NCI-H128 (cell line): Measurements from ENCODE around the gene AUNIP.
A peak's percentile ranks its signal among the peaks of the same experiment; 100 is the strongest.

Experiments
- DNase-seq: peaks from one replicate; lab custom pipeline; 2025; ENCODE audit not compliant: unreplicated experiment; lab: John Stamatoyannopoulos, UW

Gene AUNIP

DNA sequence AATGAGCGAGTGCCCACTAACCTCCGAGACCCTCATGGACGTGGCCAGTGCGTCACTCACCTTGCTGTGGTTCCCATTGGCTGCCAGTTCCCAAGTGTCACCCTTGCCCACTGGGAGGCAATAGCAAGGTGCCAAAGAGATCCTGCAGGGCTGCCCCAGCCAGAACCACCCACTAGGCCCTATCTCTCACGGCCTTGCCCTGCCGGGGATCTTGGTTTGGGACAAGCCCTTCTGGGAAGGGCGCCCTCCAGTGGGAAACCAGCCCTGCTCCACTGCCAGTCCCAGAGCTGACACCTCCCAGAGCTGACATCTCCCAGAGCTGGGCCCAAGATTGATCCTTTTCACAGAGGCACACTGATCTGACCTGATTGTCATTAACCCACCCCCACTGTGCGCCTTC is 61.3 kb downstream of the AUNIP start:
- no peak for DNase-seq

DNA sequence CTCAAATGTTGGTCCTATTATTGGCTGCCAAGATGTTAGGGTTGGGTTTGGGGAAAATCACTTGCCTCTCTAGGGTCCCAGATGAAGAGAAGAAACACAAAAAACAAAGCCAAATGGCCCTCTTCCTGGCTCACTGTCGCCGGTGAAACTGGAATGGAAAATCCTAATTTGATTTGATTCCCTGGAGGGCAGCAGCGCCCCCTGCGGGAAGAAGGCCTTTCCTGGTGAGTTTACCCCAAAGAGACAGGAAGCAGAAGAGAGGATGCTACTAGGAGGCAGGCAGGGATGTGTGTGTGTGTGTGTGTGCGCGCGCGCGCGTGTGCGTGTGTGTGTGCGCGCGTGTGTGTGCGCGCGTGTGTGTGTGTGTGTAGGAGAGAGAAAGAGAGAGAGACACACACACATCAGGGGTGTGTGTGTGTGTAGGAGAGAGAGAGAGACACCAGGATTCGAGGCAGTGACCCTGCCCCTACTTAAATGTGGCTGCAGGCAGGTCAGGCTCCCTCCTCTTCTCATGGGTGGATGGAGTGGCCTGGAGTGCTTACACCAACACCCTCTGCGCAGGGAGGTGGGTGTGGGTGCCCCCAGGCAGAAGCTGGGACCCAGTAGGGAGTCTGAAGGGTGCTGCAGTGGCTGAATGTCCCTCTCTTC is 62.3 kb downstream of the AUNIP start:
- peak; percentile 76 for DNase-seq

DNA sequence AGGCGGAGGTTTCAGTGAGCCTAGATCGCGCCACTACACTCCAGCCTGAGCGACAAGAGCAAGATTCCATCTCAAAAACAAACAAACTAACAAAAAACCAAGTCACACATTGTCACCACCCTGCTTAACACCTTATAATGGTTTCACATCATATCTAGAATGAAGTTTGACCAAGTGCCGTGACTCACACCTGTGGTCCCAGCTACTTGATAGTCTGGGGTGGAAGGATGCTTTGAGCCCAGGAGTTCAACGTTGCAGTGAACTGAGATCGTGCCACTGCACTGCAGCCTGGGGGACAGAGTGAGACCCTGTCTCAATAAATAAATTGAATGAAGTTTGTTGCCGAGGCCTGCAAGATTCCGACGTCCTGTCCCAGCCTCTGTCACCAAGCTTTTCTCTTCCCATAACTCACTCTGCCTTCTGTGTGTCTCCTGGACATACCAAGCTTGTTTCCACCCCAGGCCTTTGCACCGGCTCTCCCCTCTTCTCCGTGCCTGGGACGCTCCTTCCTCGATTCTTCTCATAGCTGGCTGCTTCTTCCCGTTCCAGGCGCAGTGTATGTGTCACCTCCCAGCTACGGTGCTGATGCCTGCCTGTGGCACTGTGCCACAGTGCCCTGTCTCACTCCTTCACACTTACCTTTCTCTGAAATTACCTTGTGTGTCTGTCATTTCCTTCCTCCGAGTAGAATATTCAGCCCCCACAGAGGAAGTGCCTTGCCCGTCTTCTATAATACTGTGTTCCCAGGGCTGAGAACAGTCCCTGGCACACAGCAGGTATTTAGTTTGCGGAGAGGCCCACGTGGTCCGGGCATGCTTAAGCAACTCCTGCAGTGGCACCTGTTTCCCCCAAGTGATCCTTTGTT is 63.1 kb downstream of the AUNIP start:
- no peak for DNase-seq

DNA sequence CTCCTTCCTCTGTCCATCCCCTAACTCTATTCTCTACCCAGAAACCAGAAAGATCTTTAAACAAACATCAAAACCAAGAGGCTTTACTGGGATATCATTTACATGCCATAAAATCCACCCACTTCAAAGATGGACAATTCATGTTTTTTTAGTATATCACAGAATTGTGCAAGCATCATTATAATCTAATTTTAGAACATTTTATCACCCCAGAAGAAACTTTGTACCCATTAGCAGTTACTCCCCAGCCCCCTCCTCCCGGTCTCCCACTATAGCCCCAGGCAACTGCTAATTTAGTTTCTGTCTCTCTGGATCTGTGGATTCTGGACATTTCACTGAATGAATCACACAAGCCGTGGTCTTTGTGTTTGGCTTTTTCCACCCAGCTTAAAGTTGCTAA is 64.0 kb downstream of the AUNIP start:
- DNase-seq: no peak

DNA sequence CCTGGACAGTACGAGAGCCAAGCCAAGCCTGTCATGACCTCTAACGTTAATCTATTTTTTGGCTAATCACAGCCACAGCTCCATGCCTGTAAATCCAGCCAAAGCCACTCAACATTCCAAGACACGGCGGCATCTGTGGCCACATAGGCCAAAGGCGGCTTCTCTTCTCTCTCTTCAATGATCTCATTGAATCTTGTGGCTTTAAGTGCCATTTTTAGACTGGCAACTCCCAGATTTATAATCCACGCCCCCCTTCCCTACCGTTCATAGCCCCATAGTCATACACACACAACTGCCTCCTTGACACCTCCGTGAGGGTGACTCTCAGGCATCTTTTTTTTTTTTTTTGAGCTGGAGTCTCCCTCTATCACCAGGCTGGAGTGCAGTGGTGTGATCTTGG is 64.9 kb downstream of the AUNIP start:
- no peak for DNase-seq

DNA sequence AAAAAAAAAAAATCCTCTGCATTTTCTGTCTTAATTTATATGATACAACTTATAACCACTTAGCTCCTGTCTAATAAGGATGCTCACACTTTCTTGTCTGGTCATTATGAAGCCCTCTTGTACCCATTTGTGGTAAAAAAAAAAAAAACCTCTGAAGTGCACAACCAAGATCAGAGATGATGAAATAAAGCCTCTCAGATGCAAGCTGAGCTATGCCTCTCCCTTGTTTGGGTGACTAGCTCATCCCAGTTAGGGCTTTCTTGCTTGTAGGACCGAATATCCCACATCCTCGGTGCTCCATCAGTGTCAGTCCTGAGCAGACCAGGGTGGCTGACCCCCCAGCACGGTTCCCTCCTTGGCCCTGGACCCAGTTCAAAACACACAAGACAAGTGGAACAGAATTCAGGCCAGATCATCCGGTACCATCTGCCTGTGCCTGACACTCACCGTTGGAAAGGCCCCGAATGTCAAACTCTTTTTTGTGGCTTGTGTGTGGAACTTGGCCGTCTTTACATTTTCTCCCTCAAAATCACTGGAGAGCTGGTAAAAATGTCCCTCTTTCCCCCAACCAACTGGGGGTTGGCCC is 65.6 kb downstream of the AUNIP start:
- no peak for DNase-seq

DNA sequence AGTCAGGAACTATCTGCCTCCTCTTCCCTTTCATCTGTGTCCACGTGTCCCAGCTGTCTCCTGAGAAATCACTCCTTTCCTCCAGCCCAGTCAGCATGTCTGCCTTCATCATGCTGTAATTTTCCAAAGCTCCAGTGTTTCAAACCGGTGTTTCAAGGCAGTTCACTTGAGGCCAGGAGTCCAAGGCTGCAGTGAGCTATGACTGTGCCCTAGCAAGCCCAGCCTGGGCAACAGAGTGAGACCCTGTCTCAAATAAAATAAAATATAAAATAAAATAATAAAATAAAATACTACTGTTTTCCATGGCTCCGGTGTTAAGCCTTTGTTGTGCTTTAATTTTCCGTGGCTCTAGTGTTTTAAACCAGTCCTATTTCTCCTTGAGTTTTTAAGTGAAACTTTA is 67.1 kb downstream of the AUNIP start:
- DNase-seq: no peak

DNA sequence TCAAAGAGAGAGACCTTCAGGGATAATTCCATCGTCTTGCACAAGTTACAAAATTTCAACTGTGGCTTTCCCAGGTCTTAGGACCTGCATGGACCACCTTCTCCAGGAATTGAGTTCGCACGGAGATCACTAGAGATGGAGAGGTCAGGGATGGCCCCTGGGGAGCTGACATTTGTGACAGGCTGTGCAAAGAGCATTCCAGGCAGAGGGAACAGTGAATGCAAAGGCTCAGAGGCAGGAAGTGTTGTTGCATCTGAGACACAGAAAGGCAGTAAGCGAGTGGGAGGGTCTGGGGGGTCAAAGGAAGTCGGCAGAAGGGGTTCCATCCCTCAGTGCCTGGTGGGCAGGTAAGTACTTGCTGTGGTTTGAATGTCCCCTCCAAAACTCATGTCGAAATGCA is 68.8 kb downstream of the AUNIP start:
- DNase-seq: no peak

DNA sequence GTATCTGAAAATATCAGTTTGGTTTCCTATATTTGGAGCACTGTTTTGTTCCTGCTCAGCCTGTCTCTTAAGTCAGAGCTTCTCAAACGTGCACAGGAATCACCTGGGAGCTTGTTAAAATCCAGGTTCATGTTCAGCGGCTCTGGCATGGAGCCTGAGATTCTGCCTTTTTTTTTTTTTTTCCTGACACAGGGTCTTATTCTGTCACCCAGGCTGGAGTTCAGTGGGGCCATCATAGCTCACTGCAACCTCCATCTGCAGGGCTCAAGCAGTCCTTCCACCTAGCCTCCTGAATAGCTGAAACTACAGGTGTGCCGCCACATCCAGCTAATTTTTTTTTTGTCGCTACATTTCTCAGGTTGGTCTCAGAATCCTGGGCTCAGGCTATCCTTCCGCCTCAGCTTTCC is 71.5 kb downstream of the AUNIP start:
- DNase-seq: no peak

DNA sequence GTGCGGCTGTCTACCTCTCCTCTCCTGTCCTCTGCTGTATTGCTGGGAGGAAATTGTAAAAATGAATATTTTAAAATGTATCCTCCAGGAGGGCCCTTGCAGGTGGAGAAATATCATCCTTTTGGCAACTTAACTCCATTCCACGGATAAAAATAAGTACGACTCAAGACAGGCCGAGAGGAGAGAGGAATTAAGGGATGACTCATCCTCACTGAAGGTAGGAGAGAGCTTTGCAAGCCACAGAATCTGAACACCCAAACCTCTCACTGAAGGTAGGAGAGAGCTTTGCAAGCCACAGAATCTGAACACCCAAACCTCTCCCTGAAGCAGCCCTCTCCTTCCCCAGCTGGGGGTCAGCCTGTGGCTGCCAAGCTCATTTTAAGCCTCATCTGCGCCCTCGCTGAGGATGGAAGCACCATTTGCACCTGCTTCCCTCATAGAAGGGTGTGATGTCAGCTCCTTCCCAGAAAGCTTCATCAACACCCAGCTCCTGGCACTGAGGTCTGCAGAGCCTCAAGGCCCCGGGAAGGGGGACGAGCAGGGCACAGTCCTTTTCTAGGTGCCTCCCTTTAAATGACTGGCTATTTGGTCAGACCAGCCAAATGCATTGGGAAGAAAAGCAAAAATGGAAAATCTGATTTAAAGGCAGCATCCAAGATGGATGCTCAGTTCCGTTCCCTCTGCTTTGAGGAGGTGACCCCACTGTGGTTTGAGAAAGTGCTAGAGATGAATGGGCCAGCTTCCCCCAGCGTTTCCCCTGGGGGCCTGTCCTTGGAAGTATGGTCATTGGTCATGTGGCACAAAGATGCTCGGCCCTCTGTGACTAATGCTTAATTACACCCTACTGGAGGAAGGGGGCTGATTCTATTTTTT is 72.1 kb downstream of the AUNIP start:
- no peak for DNase-seq

DNA sequence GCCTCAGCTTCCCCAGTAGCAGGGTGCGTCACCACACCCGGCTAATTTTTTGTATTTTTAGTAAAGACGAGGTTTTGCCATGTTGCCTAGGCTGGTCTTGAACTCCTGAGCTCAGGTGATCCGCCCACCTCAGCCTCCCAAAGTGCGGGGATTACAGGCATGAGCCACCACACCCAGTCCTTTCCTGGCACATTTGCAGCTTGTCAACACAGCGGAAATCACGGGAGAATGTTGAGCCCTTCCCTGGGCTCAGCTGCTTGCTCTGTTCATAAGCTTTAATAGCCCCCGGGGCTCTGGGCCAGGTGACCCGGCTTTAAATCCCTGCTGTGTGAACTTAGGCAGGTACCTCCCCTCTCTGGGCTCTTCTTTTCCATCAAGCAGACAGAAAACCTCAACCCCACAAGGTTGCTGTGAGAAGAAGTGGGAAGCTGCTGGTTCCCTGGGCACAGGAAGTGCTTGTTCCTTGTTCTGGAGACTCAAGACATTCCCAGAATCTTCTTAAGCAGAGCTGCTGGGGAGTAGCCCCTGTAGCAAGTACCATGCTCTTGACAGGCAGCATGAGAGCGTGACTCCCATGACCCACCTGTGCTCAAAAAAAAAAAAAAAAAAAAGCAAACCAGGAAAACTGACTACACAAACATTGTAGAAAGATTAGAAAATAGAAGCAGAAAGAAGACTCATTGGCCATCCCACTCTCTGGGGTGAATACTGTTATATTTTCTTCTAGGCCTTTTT is 73.8 kb downstream of the AUNIP start:
- DNase-seq: no peak

DNA sequence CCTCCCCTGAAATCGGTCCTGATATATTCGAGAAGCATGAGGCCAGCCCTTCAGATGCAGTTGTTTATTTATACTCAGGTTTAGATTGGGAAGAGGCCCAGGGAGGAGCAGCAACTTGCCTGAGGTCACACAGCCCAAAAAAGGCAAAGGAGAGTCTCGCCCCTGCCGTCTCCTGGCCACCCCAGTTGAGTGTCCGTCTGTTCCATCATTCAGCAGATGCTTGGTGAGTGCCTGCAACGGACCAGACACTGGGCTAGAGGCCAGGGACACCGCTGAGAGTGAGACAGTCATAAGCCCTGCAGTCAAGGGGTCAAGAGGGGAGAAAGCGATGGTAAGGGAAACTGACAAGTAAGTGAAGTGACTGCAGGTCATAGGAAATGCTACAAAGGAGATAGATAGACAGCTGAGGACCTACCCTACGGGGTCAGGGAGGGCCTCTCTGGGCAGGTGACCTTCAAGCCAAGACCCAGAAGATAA is 74.6 kb downstream of the AUNIP start:
- DNase-seq: no peak
